Measurements from ENCODE around the gene OMA1. TPM values are rescaled to one million over a fixed set of nuclear protein-coding genes. Genes with fewer than 3 reads are reported as not detected.

The OMA1 gene
- polyA plus RNA-seq, 3 donors: 11.2 to 24.5 (median 15.3) TPM

DNA sequence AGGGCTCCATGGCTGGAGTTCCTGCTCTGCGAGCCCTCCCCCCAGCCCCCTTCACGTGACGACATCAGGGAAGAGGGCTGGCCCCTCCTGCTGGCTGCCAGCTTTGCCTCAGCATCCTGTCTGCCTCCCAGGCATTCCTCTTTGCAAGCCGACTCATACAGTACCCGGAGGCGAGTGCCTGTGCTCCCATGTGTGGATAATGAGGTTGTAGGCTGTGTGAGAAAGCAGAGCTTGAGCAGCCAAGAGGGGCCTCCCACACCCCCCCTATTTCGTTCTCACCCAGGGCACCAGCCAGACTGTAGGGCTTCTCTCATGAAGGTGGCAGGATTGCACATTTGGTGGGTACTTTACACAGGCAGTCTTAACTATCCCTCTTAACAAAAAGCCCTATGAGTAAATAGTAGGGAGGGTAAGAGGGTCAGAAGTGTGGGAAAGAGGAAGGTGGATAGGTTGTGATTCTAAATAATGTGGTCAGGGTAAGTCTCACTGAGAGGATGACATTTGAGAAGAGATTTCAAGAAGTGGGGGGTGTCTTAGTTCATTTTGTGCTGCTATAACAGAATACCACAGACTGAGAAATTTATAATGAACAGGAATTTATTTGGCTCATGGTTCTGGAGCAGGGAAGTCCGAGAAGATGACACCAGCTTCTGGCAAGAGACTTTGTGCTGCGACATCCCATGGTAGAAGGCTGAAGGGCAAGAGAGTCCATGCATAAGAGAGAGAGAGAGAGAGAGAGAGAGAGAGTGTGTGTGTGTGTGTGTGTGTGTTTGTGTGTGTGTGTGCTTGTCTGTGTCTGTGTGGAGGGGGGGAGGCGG is 113.5 kb downstream of the OMA1 start:
- peaks cover 25 to 31% of the 10 kb centered on the region in 2 donors for H3K4me1 ChIP-seq (ENCODE audit: control insufficient read depth in 1 of 2, insufficient read depth in 2 of 2, low read length in 2 of 2)
- H3K27me3 ChIP-seq (ENCODE audit: control insufficient read depth in 2 of 2, insufficient read depth in 2 of 2, low read length in 2 of 2): no peaks in the 10 kb centered on the region
- H3K36me3 ChIP-seq (replicated peaks in 1 of 2; ENCODE audit: control insufficient read depth in 1 of 2, insufficient read depth in 2 of 2, low read length in 2 of 2): no peaks in the 10 kb centered on the region
- peak in 2 of 3 donors; percentile 18 to 65 for DNase-seq
- peaks cover 0 to 2% (median 0%) of the 10 kb centered on the region in 7 donors for H3K9me3 Mint-ChIP-seq
- no peaks in the 10 kb centered on the region for H3K79me2 ChIP-seq (ENCODE audit: insufficient read depth, low read length)
- H2AFZ ChIP-seq (ENCODE audit: insufficient read depth, low read depth, low read length, poor library complexity, severe bottlenecking): no peak overlapping the region
- no peaks in the 10 kb centered on the region for H3K9me3 ChIP-seq (replicated peaks in 1 of 2; ENCODE audit: control insufficient read depth in 1 of 2, insufficient read depth in 1 of 2, low read length in 2 of 2)
- H3K27ac ChIP-seq (ENCODE audit: low read depth in 1 of 2, low read length in 2 of 2): peak overlapping the region; percentile 26 to 34
- no peak overlapping the region for H3K4me2 ChIP-seq (replicated peaks; ENCODE audit: extremely low read depth, low read length, poor library complexity, severe bottlenecking)
- WGBS (ENCODE audit: insufficient coverage): 71% methylated on average over 4 of the region's 10 CpGs
- H3K36me3 Mint-ChIP-seq: no peaks in the 10 kb centered on the region
- H3K27ac Mint-ChIP-seq: no peak overlapping the region
- H3K27me3 Mint-ChIP-seq (ENCODE audit: low read depth in 3 of 3): peaks cover 0 to 1% (median 0%) of the 10 kb centered on the region in 3 donors
- no peaks in the 10 kb centered on the region for H4K20me1 ChIP-seq (ENCODE audit: insufficient read depth, low read length)
- no peaks in the 10 kb centered on the region for H3K4me1 Mint-ChIP-seq
- H3K9ac ChIP-seq (ENCODE audit: insufficient read depth, low read length, poor library complexity, severe bottlenecking): no peak overlapping the region
- H3K4me3 ChIP-seq (replicated peaks in 1 of 3; ENCODE audit: low read depth in 2 of 3, low read length in 3 of 3): no peak overlapping the region
- intact Hi-C loops (cut with micrococcal nuclease): no loop called here
- TF ChIP-seq, protein P1, sequence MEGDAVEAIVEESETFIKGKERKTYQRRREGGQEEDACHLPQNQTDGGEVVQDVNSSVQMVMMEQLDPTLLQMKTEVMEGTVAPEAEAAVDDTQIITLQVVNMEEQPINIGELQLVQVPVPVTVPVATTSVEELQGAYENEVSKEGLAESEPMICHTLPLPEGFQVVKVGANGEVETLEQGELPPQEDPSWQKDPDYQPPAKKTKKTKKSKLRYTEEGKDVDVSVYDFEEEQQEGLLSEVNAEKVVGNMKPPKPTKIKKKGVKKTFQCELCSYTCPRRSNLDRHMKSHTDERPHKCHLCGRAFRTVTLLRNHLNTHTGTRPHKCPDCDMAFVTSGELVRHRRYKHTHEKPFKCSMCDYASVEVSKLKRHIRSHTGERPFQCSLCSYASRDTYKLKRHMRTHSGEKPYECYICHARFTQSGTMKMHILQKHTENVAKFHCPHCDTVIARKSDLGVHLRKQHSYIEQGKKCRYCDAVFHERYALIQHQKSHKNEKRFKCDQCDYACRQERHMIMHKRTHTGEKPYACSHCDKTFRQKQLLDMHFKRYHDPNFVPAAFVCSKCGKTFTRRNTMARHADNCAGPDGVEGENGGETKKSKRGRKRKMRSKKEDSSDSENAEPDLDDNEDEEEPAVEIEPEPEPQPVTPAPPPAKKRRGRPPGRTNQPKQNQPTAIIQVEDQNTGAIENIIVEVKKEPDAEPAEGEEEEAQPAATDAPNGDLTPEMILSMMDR (IDR thresholded peaks at IDR 0.05): no peak
- no peak overlapping the region for H3K4me3 Mint-ChIP-seq

DNA sequence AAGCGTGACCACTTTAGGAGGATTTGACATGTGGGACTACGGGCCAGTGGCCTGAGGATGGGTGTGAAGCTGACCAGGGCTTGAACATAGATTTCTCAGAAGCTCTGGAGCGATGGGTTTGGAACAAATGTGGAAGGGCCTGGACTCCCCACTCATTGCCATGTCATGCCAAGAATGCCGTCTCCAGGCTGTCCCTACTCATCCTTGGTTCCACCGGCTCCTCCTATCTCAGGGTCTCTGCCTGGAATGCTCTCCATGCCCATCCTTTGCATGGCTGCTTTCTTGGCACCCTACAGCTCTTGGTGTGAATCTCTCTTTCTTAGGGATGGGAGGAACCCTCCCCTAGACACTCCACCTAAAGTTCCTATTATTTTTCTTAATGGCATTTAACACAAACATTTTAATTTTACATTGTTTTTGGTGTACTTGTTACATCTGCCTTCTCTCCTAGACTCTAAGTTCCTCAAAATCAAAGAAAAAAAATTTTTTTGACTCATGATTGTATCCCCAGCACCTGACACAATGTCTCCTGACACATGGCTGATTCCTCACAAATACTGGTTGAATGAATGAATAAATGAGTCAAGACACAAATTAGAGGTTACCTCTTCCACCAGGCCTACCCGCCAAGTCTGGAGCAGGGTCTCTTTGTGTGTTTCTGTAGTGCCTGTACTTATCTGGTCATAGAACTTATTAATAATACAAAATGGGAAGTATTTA is 114.5 kb downstream of the OMA1 start:
- Histone ChIP-seq H3K4me3 (replicated peaks in 1 of 3; ENCODE audit: low read depth in 2 of 3, low read length in 3 of 3) (no peak overlapping the region), H3K4me1 (ENCODE audit: control insufficient read depth in 1 of 2, insufficient read depth in 2 of 2, low read length in 2 of 2) (peaks cover 25 to 31% of the 10 kb centered on the region in 2 donors), H4K20me1 (ENCODE audit: insufficient read depth, low read length) (no peaks in the 10 kb centered on the region), H3K4me2 (replicated peaks; ENCODE audit: extremely low read depth, low read length, poor library complexity, severe bottlenecking) (no peak overlapping the region), H3K27me3 (ENCODE audit: control insufficient read depth in 2 of 2, insufficient read depth in 2 of 2, low read length in 2 of 2) (no peaks in the 10 kb centered on the region), H3K27ac (ENCODE audit: low read depth in 1 of 2, low read length in 2 of 2) (peak overlapping the region; percentile 26 to 34), H3K9me3 (replicated peaks in 1 of 2; ENCODE audit: control insufficient read depth in 1 of 2, insufficient read depth in 1 of 2, low read length in 2 of 2) (no peaks in the 10 kb centered on the region), H3K9ac (ENCODE audit: insufficient read depth, low read length, poor library complexity, severe bottlenecking) (no peak overlapping the region), H2AFZ (ENCODE audit: insufficient read depth, low read depth, low read length, poor library complexity, severe bottlenecking) (no peak overlapping the region), H3K36me3 (replicated peaks in 1 of 2; ENCODE audit: control insufficient read depth in 1 of 2, insufficient read depth in 2 of 2, low read length in 2 of 2) (no peaks in the 10 kb centered on the region), H3K79me2 (ENCODE audit: insufficient read depth, low read length) (no peaks in the 10 kb centered on the region)
- Mint-ChIP-seq H3K27ac (no peak overlapping the region), H3K36me3 (no peaks in the 10 kb centered on the region), H3K4me1 (no peaks in the 10 kb centered on the region), H3K4me3 (no peak overlapping the region), H3K27me3 (ENCODE audit: low read depth in 3 of 3) (peaks cover 0 to 1% (median 0%) of the 10 kb centered on the region in 3 donors), H3K9me3 (no peaks in the 10 kb centered on the region)
- DNase-seq: peak in 2 of 3 donors; percentile 7 to 59
- TF ChIP-seq, protein P1 (IDR thresholded peaks at IDR 0.05): no peak
- WGBS (ENCODE audit: insufficient coverage): 100% methylated on average over 4 of the region's 6 CpGs
- intact Hi-C loops (cut with micrococcal nuclease): no loop called here

Other genes starting within 250 kb of the OMA1 start
- gene TACSTD2, start 30.5 kb upstream of the OMA1 start, polyA plus RNA-seq: 1 to 10 TPM in 1 of 3 donors, not detected in 2; 3.2 TPM
- gene MYSM1, start 153.3 kb upstream of the OMA1 start, polyA plus RNA-seq: 10 to 100 TPM in 1 of 3 donors, 1 to 10 TPM in 2; 6.7 to 17.9 (median 8.0) TPM
- 100 to 1,000 TPM in 1 of 3 donors, 10 to 100 TPM in 2; 29.3 to 330 (median 31.3) TPM for gene JUN, start 237.3 kb upstream of the OMA1 start, polyA plus RNA-seq